Adipose tissue (tissue), 3 donors: ENCODE measurements around the gene MAGEF1. TPM values are rescaled to one million over a fixed set of nuclear protein-coding genes. Genes with fewer than 3 reads are reported as not detected.

Source experiments
- H3K27ac ChIP-seq: one replicate; pipeline ENCODE4 v1.5.1; 2013; ENCODE audit warnings: low read depth, low read length
- WGBS, 3 donors: extraction: QIAGEN DNeasy Blood & Tissue Kit; methylation state at CpG; one replicate each; pipeline ENCODE4 v1.1.7; 2013; 5-methylcytosine and 5-hydroxymethylcytosine counted together
- polyA plus RNA-seq, 3 donors: library from polyadenylated mRNA; stranded (reverse); fragments of 200-250 nt; gene quantifications; one replicate each; pipeline ENCODE4 v1.2.3, GENCODE V29; 2013
- donor health status: healthy with polysubstance abuse.
- donor health status: Bipolar disorder and iron deficiency.
- donor health status: healthy.

Gene MAGEF1
- polyA plus RNA-seq, 3 donors: 17.3 to 18.9 (median 18.1) TPM

DNA sequence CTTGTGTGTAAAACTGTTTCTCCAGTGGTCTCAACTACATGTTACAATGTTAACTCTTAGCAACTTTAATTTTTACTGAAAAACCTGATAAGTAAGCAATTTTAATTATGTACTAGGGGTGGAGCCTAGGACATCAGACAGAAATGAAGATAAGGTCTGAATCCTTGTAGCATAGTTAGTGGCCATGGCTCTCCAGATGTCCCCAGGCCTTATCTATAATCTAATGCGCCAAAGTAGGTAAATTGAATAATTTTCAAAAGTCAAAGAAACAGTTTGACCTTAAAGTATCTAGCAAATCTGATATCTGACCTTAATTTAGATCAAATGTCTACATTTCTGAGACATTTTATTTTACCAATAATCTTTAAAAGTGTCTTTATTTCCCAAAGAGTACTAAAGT, 8.2 kb downstream of the MAGEF1 start:
- 94 to 100% (median 96%) methylated on average over 1 of the region's 1 CpG for WGBS, 3 donors
- H3K27ac ChIP-seq: no peak overlapping the region

DNA sequence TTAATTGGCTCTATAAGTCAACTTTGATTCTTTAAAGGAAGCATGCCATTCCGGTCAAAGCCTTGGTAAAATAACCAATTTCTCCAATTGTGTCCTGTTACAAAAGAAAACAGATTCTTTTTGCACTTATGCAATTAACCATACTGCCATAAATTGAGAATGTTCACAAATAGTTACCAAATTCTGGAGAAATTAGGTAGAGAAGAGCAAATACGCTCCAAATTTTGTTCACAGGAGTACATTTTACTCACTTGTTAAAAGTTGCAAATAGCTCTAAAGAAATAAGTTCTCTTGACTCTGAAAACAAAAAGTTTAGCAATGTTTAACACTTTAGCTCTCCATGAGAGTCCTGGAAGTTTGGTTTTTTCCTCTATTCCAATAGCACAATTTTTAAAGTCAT, 11.1 kb downstream of the MAGEF1 start:
- 94 to 100% (median 99%) methylated on average over 2 of the region's 2 CpGs for WGBS, 3 donors
- H3K27ac ChIP-seq: no peak overlapping the region

GRCh38 chr3:184697845-184698244, 14.0 kb downstream of the MAGEF1 start:
- 93 to 96% (median 93%) methylated on average over 8 of the region's 8 CpGs for WGBS, 3 donors

GRCh38 chr3:184696697-184697096, 15.2 kb downstream of the MAGEF1 start:
- no peak overlapping the region for H3K27ac ChIP-seq
- whole genome bisulfite sequencing, 3 donors: 65 to 77% (median 67%) methylated on average over 8 of the region's 8 CpGs

More at GRCh38 chr3:184697845-184698244, 14.0 kb downstream of the MAGEF1 start:
- no peak overlapping the region for H3K27ac ChIP-seq

DNA sequence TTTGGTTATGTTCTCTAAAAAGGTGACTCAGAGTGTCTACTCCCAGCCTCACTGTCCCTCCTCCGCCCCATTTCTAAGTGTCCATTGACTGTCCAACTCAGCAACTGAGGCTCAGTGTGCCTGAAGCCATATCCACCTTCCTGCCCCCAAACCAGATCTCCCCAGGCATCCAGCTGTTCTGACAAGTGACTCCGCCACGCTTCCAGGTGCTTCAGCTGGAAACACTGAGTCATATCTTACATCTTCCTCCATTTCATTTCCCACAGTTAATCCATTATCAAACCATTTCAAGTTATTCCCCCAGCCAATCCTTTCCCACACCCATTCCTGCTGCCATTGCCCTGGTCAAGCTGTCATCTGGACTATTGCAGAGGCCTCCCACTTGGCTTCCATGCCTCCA, 17.1 kb downstream of the MAGEF1 start:
- WGBS, 3 donors: 64 to 83% (median 81%) methylated on average over 3 of the region's 3 CpGs
- H3K27ac ChIP-seq: no peak overlapping the region

GRCh38 chr3:184694133-184694665, 17.7 kb downstream of the MAGEF1 start:
- WGBS, 3 donors: 66 to 77% (median 74%) methylated on average over 4 of the region's 4 CpGs
- H3K27ac ChIP-seq: no peak overlapping the region

GRCh38 chr3:184693011-184693975, 18.6 kb downstream of the MAGEF1 start:
- 80 to 88% (median 85%) methylated on average over 16 of the region's 16 CpGs for WGBS, 3 donors
- H3K27ac ChIP-seq: no peak overlapping the region

- no peak overlapping the region for H3K27ac ChIP-seq
- 35 to 80% (median 46%) methylated on average over 22 to 23 of the region's 23 CpGs for WGBS, 3 donors
Measured at GRCh38 chr3:184691397-184692231, 20.2 kb downstream of the MAGEF1 start.

GRCh38 chr3:184690192-184690883, 21.5 kb downstream of the MAGEF1 start:
- 76 to 91% (median 85%) methylated on average over 16 of the region's 16 CpGs for WGBS, 3 donors
- no peak overlapping the region for H3K27ac ChIP-seq

DNA sequence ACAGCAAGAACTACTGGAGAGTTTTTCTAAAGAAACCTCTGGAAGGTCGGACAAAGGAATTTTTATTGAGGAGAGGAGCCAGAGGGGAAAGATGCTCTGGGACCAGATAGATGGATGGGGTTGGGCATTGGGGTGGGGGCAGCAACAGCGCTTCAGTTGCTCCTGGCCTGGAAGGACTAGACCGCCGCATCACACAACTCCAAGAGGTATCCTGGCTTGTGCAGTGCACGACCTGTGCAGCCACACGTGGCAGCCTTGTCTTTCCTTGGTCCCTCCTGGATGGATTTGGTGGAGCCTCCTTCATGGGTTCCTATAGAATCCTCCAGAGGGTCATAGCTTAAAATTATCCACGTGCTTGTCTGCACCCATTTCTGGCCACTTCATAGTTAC, 23.0 kb downstream of the MAGEF1 start:
- no peak overlapping the region for H3K27ac ChIP-seq
- 75 to 83% (median 82%) methylated on average over 7 of the region's 7 CpGs for WGBS, 3 donors

GRCh38 chr3:184688251-184688881, 23.5 kb downstream of the MAGEF1 start:
- WGBS, 3 donors: 42 to 68% (median 48%) methylated on average over 5 of the region's 5 CpGs
- H3K27ac ChIP-seq: no peak overlapping the region

- 30 to 75% (median 32%) methylated on average over 17 of the region's 17 CpGs for WGBS, 3 donors
- H3K27ac ChIP-seq: no peak overlapping the region
Measured at GRCh38 chr3:184687363-184688015, 24.4 kb downstream of the MAGEF1 start.

GRCh38 chr3:184685646-184686045, 26.2 kb downstream of the MAGEF1 start:
- 31 to 50% (median 47%) methylated on average over 4 of the region's 4 CpGs for WGBS, 3 donors
- H3K27ac ChIP-seq: no peak overlapping the region

DNA sequence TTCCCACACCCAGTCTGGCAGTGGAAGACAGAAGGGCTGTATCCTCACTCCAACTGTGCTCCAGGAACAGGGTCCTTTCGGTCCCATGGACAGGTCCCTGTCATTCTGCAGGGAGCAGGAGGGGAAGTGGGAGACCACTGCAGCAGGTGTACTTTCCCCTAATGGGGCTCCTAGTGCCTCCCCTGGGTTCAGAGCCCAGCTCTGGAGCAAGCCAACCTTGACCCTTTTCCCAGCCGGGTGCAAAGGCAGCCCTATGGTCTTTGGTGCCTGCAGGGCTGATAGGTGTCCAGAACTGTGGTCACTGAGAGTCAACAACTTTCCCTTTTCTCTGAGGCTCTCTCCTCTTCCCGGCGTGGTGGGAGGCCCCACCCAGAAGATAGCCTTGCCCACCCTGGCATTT, 26.8 kb downstream of the MAGEF1 start:
- WGBS, 3 donors: 69 to 78% (median 72%) methylated on average over 4 of the region's 4 CpGs
- no peak overlapping the region for H3K27ac ChIP-seq

- H3K27ac ChIP-seq: no peak overlapping the region
- WGBS, 3 donors: 94 to 95% (median 95%) methylated on average over 12 of the region's 12 CpGs
Measured at GRCh38 chr3:184683900-184684560, 27.8 kb downstream of the MAGEF1 start.

DNA sequence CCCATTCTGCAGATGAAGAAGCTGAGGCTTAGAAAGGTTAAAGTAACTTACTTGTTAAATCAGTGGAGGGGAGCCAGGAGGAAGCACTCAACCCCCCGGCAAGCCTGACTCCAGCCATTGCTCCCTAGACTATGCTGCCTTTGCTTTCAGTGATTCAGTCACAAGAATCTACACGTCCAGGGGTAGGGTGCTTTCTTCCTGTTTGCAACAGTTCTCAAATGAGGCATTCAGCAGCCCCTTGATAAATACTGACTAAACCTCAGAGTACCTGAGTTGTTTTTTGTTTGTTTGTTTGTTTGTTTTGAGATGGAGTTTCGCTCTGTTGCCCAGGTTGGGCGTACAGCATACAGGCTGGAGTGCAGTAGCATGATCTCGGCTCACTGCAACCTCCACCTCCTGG, 28.6 kb downstream of the MAGEF1 start:
- WGBS, 3 donors: 73 to 86% (median 80%) methylated on average over 5 of the region's 5 CpGs
- H3K27ac ChIP-seq: no peak overlapping the region

DNA sequence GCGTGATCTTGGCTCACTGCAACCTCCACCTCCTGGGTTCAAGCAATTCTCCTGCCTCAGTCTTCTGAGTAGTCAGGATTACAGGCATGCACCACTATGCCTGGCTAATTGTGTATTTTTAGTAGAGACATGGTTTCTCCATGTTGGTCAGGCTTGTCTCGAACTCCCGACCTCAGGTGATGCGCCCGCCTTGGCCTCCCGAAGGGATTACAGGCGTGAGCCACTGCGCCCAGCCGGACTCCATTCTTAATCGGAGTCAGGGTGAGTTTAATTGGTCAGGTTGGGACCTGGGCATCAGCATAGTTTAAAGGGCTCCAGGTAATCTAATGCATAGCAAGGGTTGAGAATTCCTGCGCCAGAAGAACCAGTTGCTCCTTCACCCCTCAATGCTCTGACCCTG, 29.2 kb downstream of the MAGEF1 start:
- WGBS, 3 donors: 96 to 97% (median 97%) methylated on average over 11 of the region's 11 CpGs
- no peak overlapping the region for H3K27ac ChIP-seq
